Prostate gland (tissue), 2 donors: Measurements from ENCODE around the gene TBX3.

Source experiments
- CTCF ChIP-seq, 4 experiments: fragments of 200-600 bp in 2 of 4; fragments of 450-650 bp in 2 of 4; sonication (generic) in 2 of 4; IDR thresholded peaks; 1 replicate in 3 of 4; 2 replicates in 1 of 4; pipeline ENCODE4 v1.5.1; 2016 to 2019; ENCODE audit warnings: antibody characterized with exemption in 4 of 4, mild to moderate bottlenecking in 2 of 4, moderate library complexity in 2 of 4
- POLR2A ChIP-seq: fragments of 450-650 bp; IDR thresholded peaks from one replicate; pipeline ENCODE4 v1.6.1; 2016; ENCODE audit warnings: antibody characterized with exemption, mild to moderate bottlenecking

- TF ChIP-seq POLR2A (no peak), CTCF (IDR thresholded peaks at IDR 0.05) (no peak)
Observed at GRCh38 chr12:114694436-114695304, 10.7 kb upstream of the TBX3 start.
